Measurements from ENCODE around the gene SRRM2. TPM values are rescaled to one million over a fixed set of nuclear protein-coding genes. Genes with fewer than 3 reads are reported as not detected.
A peak's percentile ranks its signal among the peaks of the same experiment; 100 is the strongest.

Gene SRRM2
- total RNA-seq, 2 donors from 2014 or later: 266 to 321 TPM

- intact Hi-C loops (cut with DNase I): no loop called here
- ATAC-seq: no peak
- no peak for DNase-seq
These were observed 1.2 kb downstream of the SRRM2 start for GRCh38 chr16:2753733-2754020.

GRCh38 chr16:2755158-2755557, 2.7 kb downstream of the SRRM2 start:
- DNase-seq (no peak), ATAC-seq (no peak)
- intact Hi-C loops (cut with DNase I): no loop called here

- ATAC-seq (no peak), DNase-seq (peak; percentile 26)
- intact Hi-C loops (cut with DNase I): no loop called here
These were observed 4.0 kb downstream of the SRRM2 start for GRCh38 chr16:2756288-2757015.

- DNase-seq: peak; percentile 7
- no peak for ATAC-seq
These were observed 4.9 kb downstream of the SRRM2 start for GRCh38 chr16:2757344-2757743.

GRCh38 chr16:2761472-2761871, 9.0 kb downstream of the SRRM2 start:
- ATAC-seq (no peak), DNase-seq (no peak)
- intact Hi-C loops (cut with DNase I): no loop called here

More at GRCh38 chr16:2757344-2757743, 4.9 kb downstream of the SRRM2 start:
- intact Hi-C loops (cut with DNase I): no loop called here

GRCh38 chr16:2761886-2762583, 9.6 kb downstream of the SRRM2 start:
- DNase-seq (no peak), ATAC-seq (no peak)
- intact Hi-C loops (cut with DNase I): no loop called here

GRCh38 chr16:2762711-2763110, 10.3 kb downstream of the SRRM2 start:
- DNase-seq (no peak), ATAC-seq (no peak)
- intact Hi-C loops (cut with DNase I): no loop called here

- intact Hi-C loops (cut with DNase I): no loop called here
- no peak for DNase-seq
- ATAC-seq: no peak
These were observed 10.7 kb downstream of the SRRM2 start for GRCh38 chr16:2763173-2763572.

GRCh38 chr16:2764718-2765117, 12.3 kb downstream of the SRRM2 start:
- DNase-seq (no peak), ATAC-seq (no peak)
- intact Hi-C loops (cut with DNase I): no loop called here

- intact Hi-C loops (cut with DNase I): no loop called here
- DNase-seq: no peak
- no peak for ATAC-seq
These were observed 13.3 kb downstream of the SRRM2 start for GRCh38 chr16:2765462-2766404.

GRCh38 chr16:2766430-2767139, 14.1 kb downstream of the SRRM2 start:
- ATAC-seq (no peak), DNase-seq (peak; percentile 29)
- intact Hi-C loops (cut with DNase I): no loop called here

GRCh38 chr16:2767140-2767731, 14.8 kb downstream of the SRRM2 start:
- DNase-seq (peak; percentile 24), ATAC-seq (no peak)
- intact Hi-C loops (cut with DNase I): no loop called here

GRCh38 chr16:2767891-2768290, 15.5 kb downstream of the SRRM2 start:
- intact Hi-C loops (cut with DNase I): no loop called here

GRCh38 chr16:2768403-2769089, 16.1 kb downstream of the SRRM2 start:
- DNase-seq (peak; percentile 27), ATAC-seq (peak in 1 of 2 donors; percentile 27)

More at GRCh38 chr16:2767891-2768290, 15.5 kb downstream of the SRRM2 start:
- ATAC-seq: no peak
- peak; percentile 11 for DNase-seq

GRCh38 chr16:2769100-2769529, 16.7 kb downstream of the SRRM2 start:
- peak; percentile 20 for DNase-seq
- intact Hi-C loops (cut with DNase I): no loop called here

More at GRCh38 chr16:2768403-2769089, 16.1 kb downstream of the SRRM2 start:
- intact Hi-C loops (cut with DNase I): no loop called here

GRCh38 chr16:2769675-2770056, 17.2 kb downstream of the SRRM2 start:
- DNase-seq: peak; percentile 27
- intact Hi-C loops (cut with DNase I): no loop called here

More at GRCh38 chr16:2769100-2769529, 16.7 kb downstream of the SRRM2 start:
- ATAC-seq: no peak

GRCh38 chr16:2770057-2770951, 17.9 kb downstream of the SRRM2 start:
- ATAC-seq (no peak), DNase-seq (peak; percentile 32)
- intact Hi-C loops (cut with DNase I): no loop called here

More at GRCh38 chr16:2769675-2770056, 17.2 kb downstream of the SRRM2 start:
- ATAC-seq: peak; percentile 18 to 47

Measured in left cardiac atrium (tissue), 4 donors.